Fibroblast of pulmonary artery (primary cell): Measurements from ENCODE around the gene PHF10.
"Not testable (repeated sequence)": the region's sequence is repeated elsewhere in the genome, so short reads cannot be mapped to it uniquely, and the experiment has no call there.

Experiments
- DNase-seq: peaks from one replicate; pipeline ENCODE4 v3.0.0-alpha.2; 2010; ENCODE audit warnings: low read depth
- H3K4me3 ChIP-seq: replicated peaks from 2 replicates; pipeline ENCODE4 v1.5.1; 2011; ENCODE audit warnings: low read depth, mild to moderate bottlenecking, control low read depth, low read length, moderate library complexity
- CTCF ChIP-seq: IDR thresholded peaks from 2 replicates; pipeline ENCODE4 v1.5.1; 2011; ENCODE audit warnings: mild to moderate bottlenecking, control low read depth, low read length, inconsistent platforms; ENCODE audit errors: missing control alignments

Gene PHF10

GRCh38 chr6:169724494-169725124, at the start of gene PHF10:
PHF10 (minus strand) TSS chr6:169724500; CDS start chr6:169723931, 569 bp downstream.
- no peak for TF ChIP-seq CTCF
- DNase-seq = peak; percentile 27
- peak within 1 kb of the TSS; percentile 72 for H3K4me3 ChIP-seq

GRCh38 chr6:169766921-169767736, 42.8 kb upstream of the PHF10 start:
- no peak for DNase-seq
- no peak overlapping the region for H3K4me3 ChIP-seq
- no peak for TF ChIP-seq CTCF

GRCh38 chr6:169766232-169766631, 41.9 kb upstream of the PHF10 start:
- DNase-seq = no peak
- H3K4me3 ChIP-seq = no peak overlapping the region
- no peak for TF ChIP-seq CTCF

GRCh38 chr6:169765789-169766188, 41.5 kb upstream of the PHF10 start:
- DNase-seq, H3K4me3 ChIP-seq: not testable (repeated sequence)

GRCh38 chr6:169763881-169764280, 39.6 kb upstream of the PHF10 start:
- no peak for DNase-seq
- TF ChIP-seq CTCF = no peak
- H3K4me3 ChIP-seq = no peak overlapping the region

- no peak for TF ChIP-seq CTCF
- no peak overlapping the region for H3K4me3 ChIP-seq
- DNase-seq = no peak
These were observed 39.0 kb upstream of the PHF10 start for GRCh38 chr6:169763308-169763707.

- H3K4me3 ChIP-seq = no peak overlapping the region
- TF ChIP-seq CTCF = no peak
These were observed 30.9 kb upstream of the PHF10 start for GRCh38 chr6:169755162-169755561.

More at GRCh38 chr6:169755162-169755561, 30.9 kb upstream of the PHF10 start:
- no peak for DNase-seq
